Activated CD4-positive, alpha-beta T cell treated with anti-CD3 and anti-CD28 coated beads, Interleukin-2, amount 50 U/mL, for 48 hours (primary cell): ENCODE results near the gene FGD1.
A peak's percentile ranks its signal among the peaks of the same experiment; 100 is the strongest.

Experiments
- DNase-seq, 2 experiments: peaks; one replicate each; pipeline ENCODE4 v3.0.0-alpha.2; 2020

FGD1 gene

GRCh38 chrX:54470054-54470760 lies 25.8 kb downstream of the FGD1 start:
- DNase-seq = no peak

- no peak for DNase-seq
Measured at GRCh38 chrX:54452920-54453319, 43.1 kb downstream of the FGD1 start.

GRCh38 chrX:54449929-54450328 lies 46.1 kb downstream of the FGD1 start:
- no peak for DNase-seq

GRCh38 chrX:54447461-54447860 lies 48.6 kb downstream of the FGD1 start:
- no peak for DNase-seq

GRCh38 chrX:54446084-54446483 lies 50.0 kb downstream of the FGD1 start:
- no peak for DNase-seq

GRCh38 chrX:54444752-54445151 lies 51.3 kb downstream of the FGD1 start:
- no peak for DNase-seq

- no peak for DNase-seq
Measured at GRCh38 chrX:54442790-54443189, 53.2 kb downstream of the FGD1 start.

- DNase-seq = peak; percentile 68 to 77
Measured at GRCh38 chrX:54439960-54440871, 55.8 kb downstream of the FGD1 start, which contains the start of gene TSR2. Gene TSR2, plus strand, starts transcription at chrX:54440404. Its CDS starts 18 bp downstream, at chrX:54440422.

GRCh38 chrX:54435121-54435520 lies 60.9 kb downstream of the FGD1 start:
- DNase-seq = no peak

GRCh38 chrX:54430519-54430918 lies 65.5 kb downstream of the FGD1 start:
- no peak for DNase-seq

- no peak for DNase-seq
Measured at GRCh38 chrX:54427837-54428424, 68.1 kb downstream of the FGD1 start.

- DNase-seq = peak in 1 of 2 experiments; percentile 6
Measured at GRCh38 chrX:54423161-54423888, 72.7 kb downstream of the FGD1 start.

GRCh38 chrX:54422168-54422567 lies 73.9 kb downstream of the FGD1 start:
- DNase-seq = no peak

GRCh38 chrX:54419559-54420302 lies 76.3 kb downstream of the FGD1 start:
- DNase-seq = no peak

- no peak for DNase-seq
Measured at GRCh38 chrX:54416965-54417364, 79.1 kb downstream of the FGD1 start.

GRCh38 chrX:54415534-54416350 lies 80.3 kb downstream of the FGD1 start:
- DNase-seq = no peak

GRCh38 chrX:54413753-54414152 lies 82.3 kb downstream of the FGD1 start:
- DNase-seq = no peak

- DNase-seq = no peak
Measured at GRCh38 chrX:54411732-54412131, 84.3 kb downstream of the FGD1 start.

- DNase-seq = no peak
Measured at GRCh38 chrX:54407266-54407665, 88.8 kb downstream of the FGD1 start.

GRCh38 chrX:54397113-54397512 lies 98.9 kb downstream of the FGD1 start:
- DNase-seq = no peak
